Breast epithelium (tissue), 4 donors: ENCODE results near the gene ATP2B2. TPM values are rescaled to one million over a fixed set of nuclear protein-coding genes. Genes with fewer than 3 reads are reported as not detected.

Source experiments
- DNase-seq, 2 donors: peaks; one replicate each; pipeline ENCODE4 v3.0.0-alpha.2; 2019; ENCODE audit warnings: low spot score in 2 of 2
- H3K27ac ChIP-seq, 2 donors: fragments of 200-600 bp; sonication (generic) in 1 of 2; one replicate each; pipeline ENCODE4 v1.5.1; 2016 to 2019; ENCODE audit warnings: mild to moderate bottlenecking in 1 of 2
- H3K27me3 ChIP-seq, 2 donors: fragments of 200-600 bp; sonication (generic) in 1 of 2; one replicate each; pipeline versions ENCODE4 v1.5.1 to v1.6.0; 2017 to 2019; ENCODE audit warnings: control low read depth in 1 of 2, mild to moderate bottlenecking in 1 of 2
- H3K36me3 ChIP-seq: fragments of 200-600 bp; one replicate; pipeline ENCODE4 v1.5.1; 2019
- H3K4me1 ChIP-seq, 2 donors: fragments of 200-600 bp; sonication (generic); one replicate each; pipeline ENCODE4 v1.5.1; 2016 to 2019; ENCODE audit warnings: control low read depth in 1 of 2
- H3K4me3 ChIP-seq, 3 donors: fragments of 200-600 bp; sonication (generic); 1 replicate in 2 of 3; 2 replicates in 1 of 3; pipeline ENCODE4 v1.5.1; 2016 to 2019; ENCODE audit warnings: mild to moderate bottlenecking in 3 of 3, moderate library complexity in 2 of 3
- H3K9me3 ChIP-seq, 2 donors: fragments of 200-600 bp; sonication (generic) in 1 of 2; one replicate each; pipeline ENCODE4 v1.5.1; 2016 to 2019; ENCODE audit warnings: control low read depth in 1 of 2
- POLR2A ChIP-seq: fragments of 450-650 bp; IDR thresholded peaks from one replicate; pipeline ENCODE4 v1.6.1; 2016; ENCODE audit warnings: antibody characterized with exemption, mild to moderate bottlenecking, moderate library complexity
- POLR2AphosphoS5 ChIP-seq, 3 donors: sonication (generic); formaldehyde crosslinking; IDR thresholded peaks; one replicate each; pipeline ENCODE4 v1.6.1; 2017; ENCODE audit warnings: antibody characterized with exemption in 3 of 3
- intact Hi-C: fragments of 100-400 bp; cut with DNase I; formaldehyde crosslinking; loops from one replicate; pipeline ENCODE4 v1.15.1; 2023; ENCODE audit warnings: low total_unique reads
- total RNA-seq, 3 donors: library from RNA; depleted of rRNA; stranded (reverse); fragments of >200 nt; gene quantifications; one replicate each; pipeline ENCODE4 v1.1.0, GENCODE V29; 2016
- TF ChIP-seq, protein P1 (sequence below), 3 donors: fragments of 450-650 bp; IDR thresholded peaks; one replicate each; pipeline ENCODE4 v1.5.1; 2016 to 2017; ENCODE audit warnings: antibody characterized with exemption in 3 of 3, mild to moderate bottlenecking in 3 of 3, moderate library complexity in 3 of 3

The ATP2B2 gene
- total RNA-seq, 3 donors from 2014 or later, result under 0.01 to 0.15 TPM; not detected in 1

DNA sequence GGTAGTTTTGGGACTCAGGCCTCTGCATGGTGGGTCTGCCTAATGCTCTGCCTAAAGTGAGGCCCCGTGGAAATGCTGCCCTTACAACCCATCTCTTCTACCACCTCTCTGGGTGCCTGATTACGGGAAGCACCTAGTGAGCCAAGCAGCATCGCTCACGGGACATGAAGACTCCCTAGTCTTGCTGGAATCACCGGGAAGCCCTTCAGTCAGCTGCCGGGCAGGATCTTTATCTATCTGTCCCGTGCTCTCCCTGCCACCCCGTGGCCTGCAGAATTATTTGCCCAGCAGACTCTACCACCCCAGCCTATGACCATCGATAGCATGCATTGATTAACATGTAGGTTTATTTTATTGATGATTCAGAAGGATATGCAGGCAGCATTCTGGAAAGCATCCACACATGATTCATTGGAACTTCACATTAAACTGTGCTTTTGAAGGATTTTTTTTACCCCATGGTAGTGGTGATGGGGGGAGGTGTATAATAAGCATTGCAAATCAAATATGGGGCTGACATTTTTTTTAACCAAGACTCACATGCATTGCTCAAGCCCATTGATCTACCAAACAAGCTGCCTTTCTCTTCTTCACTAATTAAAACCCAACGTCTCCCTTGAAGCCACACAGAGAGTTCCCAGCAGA is 63.1 kb downstream of the ATP2B2 start:
- H3K4me1 ChIP-seq, result no peaks in the 10 kb centered on the region
- no peaks in the 10 kb centered on the region for H3K9me3 ChIP-seq
- no peak overlapping the region for H3K27ac ChIP-seq
- TF ChIP-seq, protein P1, sequence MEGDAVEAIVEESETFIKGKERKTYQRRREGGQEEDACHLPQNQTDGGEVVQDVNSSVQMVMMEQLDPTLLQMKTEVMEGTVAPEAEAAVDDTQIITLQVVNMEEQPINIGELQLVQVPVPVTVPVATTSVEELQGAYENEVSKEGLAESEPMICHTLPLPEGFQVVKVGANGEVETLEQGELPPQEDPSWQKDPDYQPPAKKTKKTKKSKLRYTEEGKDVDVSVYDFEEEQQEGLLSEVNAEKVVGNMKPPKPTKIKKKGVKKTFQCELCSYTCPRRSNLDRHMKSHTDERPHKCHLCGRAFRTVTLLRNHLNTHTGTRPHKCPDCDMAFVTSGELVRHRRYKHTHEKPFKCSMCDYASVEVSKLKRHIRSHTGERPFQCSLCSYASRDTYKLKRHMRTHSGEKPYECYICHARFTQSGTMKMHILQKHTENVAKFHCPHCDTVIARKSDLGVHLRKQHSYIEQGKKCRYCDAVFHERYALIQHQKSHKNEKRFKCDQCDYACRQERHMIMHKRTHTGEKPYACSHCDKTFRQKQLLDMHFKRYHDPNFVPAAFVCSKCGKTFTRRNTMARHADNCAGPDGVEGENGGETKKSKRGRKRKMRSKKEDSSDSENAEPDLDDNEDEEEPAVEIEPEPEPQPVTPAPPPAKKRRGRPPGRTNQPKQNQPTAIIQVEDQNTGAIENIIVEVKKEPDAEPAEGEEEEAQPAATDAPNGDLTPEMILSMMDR (IDR thresholded peaks at IDR 0.05), result no peak
- no peak for TF ChIP-seq POLR2AphosphoS5 (IDR thresholded peaks at IDR 0.05)
- TF ChIP-seq POLR2A, result no peak
- H3K36me3 ChIP-seq, result no peaks in the 10 kb centered on the region
- no peak for DNase-seq
- no peak overlapping the region for H3K4me3 ChIP-seq
- intact Hi-C loops, result loop anchor here (5.0 kb wide), 1 partner anchor 500 kb away; no protein-coding TSS in a partner anchor
- H3K27me3 ChIP-seq, result no peaks in the 10 kb centered on the region

DNA sequence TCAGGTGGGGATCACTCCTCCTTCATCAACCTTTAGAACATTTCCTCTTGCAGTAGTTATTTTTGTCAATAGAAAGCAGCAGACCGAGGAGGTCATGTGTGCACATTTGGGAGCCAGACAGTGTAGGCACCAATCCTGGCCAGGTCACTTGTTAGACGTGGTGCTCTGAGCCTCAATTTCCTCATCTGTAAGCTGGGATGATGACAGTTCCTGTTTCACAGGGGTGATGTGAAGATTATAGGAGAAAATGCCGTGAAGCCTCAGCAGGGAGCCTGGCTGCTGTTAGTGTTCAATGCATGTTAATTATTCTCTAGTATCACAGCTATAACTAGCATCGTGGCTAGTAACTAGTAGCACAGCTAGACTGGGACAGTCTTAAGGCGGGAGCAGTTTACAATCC is 64.7 kb downstream of the ATP2B2 start:
- Histone ChIP-seq H3K27me3 (no peaks in the 10 kb centered on the region), H3K27ac (no peak overlapping the region), H3K4me3 (no peak overlapping the region), H3K9me3 (no peaks in the 10 kb centered on the region), H3K4me1 (no peaks in the 10 kb centered on the region), H3K36me3 (no peaks in the 10 kb centered on the region)
- intact Hi-C loops, result loop anchor here (5.0 kb wide), 1 partner anchor 502 kb away; no protein-coding TSS in a partner anchor
- no peak for DNase-seq
- TF ChIP-seq POLR2A, result no peak
- TF ChIP-seq, protein P1 (IDR thresholded peaks at IDR 0.05), result no peak
- no peak for TF ChIP-seq POLR2AphosphoS5 (IDR thresholded peaks at IDR 0.05)

DNA sequence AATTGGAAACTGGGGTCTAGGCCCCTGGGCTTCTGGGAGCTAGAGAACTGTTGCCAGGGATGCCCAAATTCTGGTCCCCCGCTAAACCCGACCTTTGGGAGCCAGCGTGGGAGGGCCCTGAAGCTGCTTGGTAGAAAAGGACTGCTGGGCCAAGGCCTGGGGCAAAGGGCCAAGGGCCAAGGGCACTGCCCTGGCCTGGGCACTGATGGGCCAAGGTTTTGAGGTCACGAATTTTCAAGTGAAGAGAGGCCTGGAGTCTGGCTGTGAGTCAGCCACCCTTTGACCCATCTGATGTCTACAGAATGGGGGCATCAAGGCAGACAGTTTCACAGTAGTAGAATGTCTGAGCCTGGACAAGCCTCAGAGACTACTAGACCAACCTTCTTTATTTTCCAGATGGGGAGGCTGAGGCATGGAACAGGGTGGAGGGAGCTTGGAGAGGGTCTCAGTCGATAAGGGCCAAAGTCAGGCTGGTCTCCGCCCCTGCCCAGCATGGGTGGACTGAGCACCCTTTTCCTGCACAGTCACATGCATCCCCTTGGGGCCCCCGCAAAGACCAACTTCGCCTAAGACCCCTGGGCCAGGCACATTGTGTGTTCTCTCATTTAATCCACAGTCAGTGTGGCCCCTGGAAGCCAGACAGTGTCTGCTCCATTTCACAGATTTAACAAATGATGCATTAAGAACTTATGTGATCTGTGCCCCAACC is 66.3 kb downstream of the ATP2B2 start:
- intact Hi-C loops, result no loop called here
- Histone ChIP-seq H3K4me3 (no peak overlapping the region), H3K27me3 (no peaks in the 10 kb centered on the region), H3K9me3 (no peaks in the 10 kb centered on the region), H3K4me1 (no peaks in the 10 kb centered on the region), H3K36me3 (no peaks in the 10 kb centered on the region), H3K27ac (no peak overlapping the region)
- TF ChIP-seq POLR2A (no peak), POLR2AphosphoS5 (IDR thresholded peaks at IDR 0.05) (no peak)
- TF ChIP-seq, protein P1 (IDR thresholded peaks at IDR 0.05), result no peak
- no peak for DNase-seq

DNA sequence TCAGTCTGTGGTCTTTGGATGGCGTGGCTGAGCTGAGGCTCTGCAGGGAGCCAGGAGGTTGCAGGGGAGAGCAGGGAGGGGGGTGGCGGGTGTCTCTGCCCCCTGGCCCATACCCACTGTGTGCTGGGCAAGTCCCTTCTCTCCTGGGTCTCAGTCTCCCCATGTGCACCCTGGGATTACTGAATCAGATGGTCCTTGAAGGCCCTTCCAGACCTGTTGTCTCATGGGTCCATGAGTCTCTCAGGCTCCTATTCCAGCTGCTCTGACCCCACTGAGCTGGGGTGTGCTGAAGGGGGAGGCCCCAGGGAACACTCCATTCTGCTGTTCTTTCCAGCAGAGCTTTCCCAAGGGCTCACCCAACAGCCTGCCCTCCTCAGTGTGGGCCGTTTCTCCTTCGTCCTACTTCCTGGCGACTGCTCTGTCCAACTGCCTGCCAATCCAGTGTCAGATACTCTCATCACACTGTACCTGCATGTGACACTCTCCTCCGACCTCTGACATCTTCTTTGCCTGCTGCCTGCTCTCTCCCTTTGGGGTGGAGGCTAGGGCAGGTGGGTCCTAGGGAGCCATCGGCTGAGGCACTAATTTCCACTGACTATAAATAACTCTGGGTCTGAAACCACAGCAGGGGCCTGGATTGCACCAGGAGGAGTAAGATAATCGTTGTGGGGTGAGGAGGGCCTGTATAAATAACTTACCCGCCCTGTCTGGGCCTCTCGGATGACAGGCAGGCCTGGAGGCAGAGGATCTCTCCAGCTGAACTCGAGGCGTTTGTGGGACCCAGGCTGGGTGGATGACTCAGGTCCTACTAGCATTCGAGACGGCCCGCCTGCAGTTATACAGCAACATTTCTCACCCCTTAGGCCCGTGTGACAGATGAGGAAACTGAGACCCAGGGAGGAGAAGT is 67.1 kb downstream of the ATP2B2 start:
- no peaks in the 10 kb centered on the region for H3K4me1 ChIP-seq
- no peak for DNase-seq
- no peak for TF ChIP-seq POLR2A
- no peak for TF ChIP-seq POLR2AphosphoS5 (IDR thresholded peaks at IDR 0.05)
- TF ChIP-seq, protein P1 (IDR thresholded peaks at IDR 0.05), result no peak
- no peaks in the 10 kb centered on the region for H3K36me3 ChIP-seq
- intact Hi-C loops, result no loop called here
- no peaks in the 10 kb centered on the region for H3K27me3 ChIP-seq
- no peaks in the 10 kb centered on the region for H3K9me3 ChIP-seq
- no peak overlapping the region for H3K4me3 ChIP-seq
- H3K27ac ChIP-seq, result no peak overlapping the region
